H1 (cell line): Measurements from ENCODE around the gene AGRN. TPM values are rescaled to one million over a fixed set of nuclear protein-coding genes. Genes with fewer than 3 reads are reported as not detected.
A peak's percentile ranks its signal among the peaks of the same experiment; 100 is the strongest.

ENCODE experiments used
- CTCF ChIA-PET: fragments of 300-600 bp; sonication (Branson Sonifier 250); formaldehyde crosslinking; loops from one replicate; lab custom pipeline; 2021; ENCODE audit not compliant: partially characterized antibody; lab: Charles Lee
- POLR2A ChIA-PET: fragments of 300-600 bp; sonication (Branson Sonifier 250); formaldehyde crosslinking; loops from one replicate; lab custom pipeline; 2021; ENCODE audit warnings: inconsistent platforms; ENCODE audit not compliant: partially characterized antibody; lab: Charles Lee
- DNase-seq, 2 experiments: peaks; one replicate each; pipeline versions ENCODE4 v3.0.0 to v3.0.0-alpha.2; 2010 to 2022; ENCODE audit warnings: low spot score in 2 of 2, low read depth in 1 of 2, mixed read lengths in 1 of 2
- FAIRE-seq: peaks from 2 replicates; lab custom pipeline; 2011; peaks lifted over from hg19 to GRCh38; lab: Jason Lieb, UNC
- H2AFZ ChIP-seq: 2 replicates; pipeline ENCODE4 v1.8.1; 2012; ENCODE audit warnings: low read length, inconsistent platforms
- H2AK5ac ChIP-seq: 2 replicates; pipeline ENCODE4 v1.6.1; 2013; ENCODE audit warnings: low read depth, low read length
- H2BK120ac ChIP-seq: replicated peaks from 2 replicates; pipeline ENCODE3; 2013; ENCODE audit warnings: low read depth, low read length, inconsistent platforms
- H2BK12ac ChIP-seq: 2 replicates; pipeline ENCODE4 v1.6.1; 2013; ENCODE audit warnings: low read depth, low read length
- H2BK15ac ChIP-seq: 2 replicates; pipeline ENCODE4 v1.6.1; 2013; ENCODE audit warnings: low read length
- H2BK20ac ChIP-seq: 2 replicates; pipeline ENCODE4 v1.6.1; 2013; ENCODE audit warnings: low read length
- H2BK5ac ChIP-seq: 2 replicates; pipeline ENCODE4 v1.6.1; 2013; ENCODE audit warnings: low read depth, low read length
- H3K14ac ChIP-seq: 2 replicates; pipeline ENCODE4 v1.6.1; 2013; ENCODE audit warnings: inconsistent platforms; ENCODE audit not compliant: insufficient read length
- H3K18ac ChIP-seq: 2 replicates; pipeline ENCODE4 v1.6.1; 2013; ENCODE audit warnings: low read length; ENCODE audit errors: extremely low read depth
- H3K23ac ChIP-seq: 2 replicates; pipeline ENCODE4 v1.6.1; 2013; ENCODE audit warnings: inconsistent platforms; ENCODE audit not compliant: insufficient read length
- H3K23me2 ChIP-seq: 2 replicates; pipeline ENCODE4 v1.6.1; 2013; ENCODE audit warnings: low read depth, low read length
- H3K27ac ChIP-seq: 2 replicates; pipeline ENCODE4 v1.6.1; 2011; ENCODE audit warnings: low read depth, low read length, inconsistent platforms
- H3K27me3 ChIP-seq, 4 experiments: replicated peaks in 1 of 4; 1 replicate in 1 of 4; 2 replicates in 3 of 4; pipeline versions ENCODE4 v1.6.1 to v1.8.1; 2011 to 2013; ENCODE audit warnings: low read length in 3 of 4, mild to moderate bottlenecking in 3 of 4, inconsistent platforms in 2 of 4, mixed read lengths in 2 of 4, moderate library complexity in 1 of 4; ENCODE audit not compliant: control insufficient read depth in 3 of 4, insufficient read depth in 3 of 4; ENCODE audit errors: extremely low read depth in 1 of 4
- H3K36me3 ChIP-seq, 4 experiments: 2 replicates each; pipeline versions ENCODE4 v1.6.1 to v1.8.1; 2011 to 2013; ENCODE audit warnings: mild to moderate bottlenecking in 4 of 4, low read length in 3 of 4, moderate library complexity in 2 of 4, control low read depth in 1 of 4, inconsistent platforms in 1 of 4; ENCODE audit not compliant: insufficient read depth in 4 of 4, control insufficient read depth in 2 of 4
- H3K4ac ChIP-seq: replicated peaks from 2 replicates; pipeline ENCODE3; 2013; ENCODE audit warnings: low read length, low read depth, mixed read lengths, inconsistent platforms; ENCODE audit not compliant: insufficient read length
- H3K4me1 ChIP-seq, 4 experiments: replicated peaks in 1 of 4; 1 replicate in 1 of 4; 2 replicates in 3 of 4; pipeline versions ENCODE4 v1.6.1 to v1.8.1; 2011 to 2013; ENCODE audit warnings: low read length in 3 of 4, inconsistent platforms in 2 of 4, mixed read lengths in 1 of 4; ENCODE audit not compliant: insufficient read depth in 4 of 4, control insufficient read depth in 3 of 4
- H3K4me2 ChIP-seq, 2 experiments: 2 replicates each; pipeline versions ENCODE4 v1.6.1 to v1.8.1; 2011 to 2013; ENCODE audit warnings: low read depth in 2 of 2, low read length in 2 of 2, control low read depth in 1 of 2, inconsistent platforms in 1 of 2, mild to moderate bottlenecking in 1 of 2; ENCODE audit not compliant: insufficient read depth in 1 of 2
- H3K4me3 ChIP-seq, 4 experiments: fragments of 200-600, 300-600 bp in 1 of 4; sonication (generic), shearing (Covaris generic), sonication (Bioruptor Twin) in 1 of 4; 2 replicates each; pipeline versions ENCODE4 v1.5.1 to v1.8.1; 2011 to 2016; ENCODE audit warnings: low read length in 4 of 4, low read depth in 3 of 4, control low read depth in 2 of 4, inconsistent platforms in 2 of 4, mild to moderate bottlenecking in 2 of 4, mixed read lengths in 1 of 4, moderate library complexity in 1 of 4; ENCODE audit not compliant: insufficient read depth in 2 of 4; ENCODE audit errors: extremely low read depth in 1 of 4
- H3K56ac ChIP-seq: replicated peaks from 2 replicates; pipeline ENCODE3; 2013; ENCODE audit warnings: low read depth, mild to moderate bottlenecking, mixed read lengths, low read length, inconsistent platforms; ENCODE audit not compliant: insufficient read length
- H3K79me1 ChIP-seq: 2 replicates; pipeline ENCODE4 v1.6.1; 2013; ENCODE audit warnings: low read depth, low read length, control low read depth
- H3K79me2 ChIP-seq, 2 experiments: 2 replicates each; pipeline versions ENCODE4 v1.6.1 to v1.8.1; 2012 to 2013; ENCODE audit warnings: low read length in 2 of 2, mild to moderate bottlenecking in 2 of 2, inconsistent platforms in 1 of 2; ENCODE audit not compliant: insufficient read depth in 2 of 2, control insufficient read depth in 1 of 2
- H3K9ac ChIP-seq, 4 experiments: replicated peaks in 1 of 4; 1 replicate in 1 of 4; 2 replicates in 3 of 4; pipeline versions ENCODE4 v1.6.1 to v1.8.1; 2011 to 2013; ENCODE audit warnings: low read depth in 3 of 4, low read length in 3 of 4, control low read depth in 2 of 4, mild to moderate bottlenecking in 2 of 4, moderate library complexity in 2 of 4, inconsistent platforms in 1 of 4; ENCODE audit errors: extremely low read depth in 1 of 4
- H3K9me3 ChIP-seq, 2 experiments: 2 replicates each; pipeline versions ENCODE4 v1.6.1 to v1.8.1; 2012 to 2013; ENCODE audit warnings: mild to moderate bottlenecking in 2 of 2, moderate library complexity in 2 of 2, control low read depth in 1 of 2, inconsistent platforms in 1 of 2, low read depth in 1 of 2, low read length in 1 of 2, mixed read lengths in 1 of 2; ENCODE audit not compliant: insufficient read depth in 2 of 2
- H4K20me1 ChIP-seq, 2 experiments: replicated peaks in 1 of 2; 2 replicates each; pipeline versions ENCODE3 to v1.8.1; 2011 to 2013; ENCODE audit warnings: inconsistent platforms in 2 of 2, low read length in 2 of 2, mild to moderate bottlenecking in 1 of 2; ENCODE audit not compliant: insufficient read depth in 2 of 2, control insufficient read depth in 1 of 2
- H4K5ac ChIP-seq: 2 replicates; pipeline ENCODE4 v1.6.1; 2013; ENCODE audit warnings: low read length, low read depth, mixed read lengths, inconsistent platforms; ENCODE audit not compliant: insufficient read length
- H4K8ac ChIP-seq: 2 replicates; pipeline ENCODE4 v1.8.0; 2013; ENCODE audit warnings: mild to moderate bottlenecking, moderate library complexity, low read length, inconsistent platforms; ENCODE audit not compliant: insufficient read depth; ENCODE audit errors: extremely low read depth
- H4K91ac ChIP-seq: replicated peaks from 2 replicates; pipeline ENCODE3; 2013; ENCODE audit warnings: low read length, mixed read lengths, inconsistent platforms; ENCODE audit not compliant: insufficient read length
- BACH1 ChIP-seq: IDR thresholded peaks from 2 replicates; pipeline ENCODE4 v1.6.1; 2012; ENCODE audit warnings: low read length, improper control_type of control experiment
- CHD2 ChIP-seq: IDR thresholded peaks from 2 replicates; pipeline ENCODE4 v1.6.1; 2012; ENCODE audit warnings: low read length, improper control_type of control experiment
- CTBP2 ChIP-seq: IDR thresholded peaks from 2 replicates; pipeline ENCODE4 v1.7.0; 2011; ENCODE audit warnings: borderline replicate concordance, mild to moderate bottlenecking, moderate library complexity, mixed read lengths, low read length; ENCODE audit not compliant: insufficient read depth, insufficient read length
- POLR2A ChIP-seq, 2 experiments: IDR thresholded peaks; 1 replicate in 1 of 2; 2 replicates in 1 of 2; pipeline ENCODE4 v1.6.1; 2011; ENCODE audit warnings: low read depth in 2 of 2, low read length in 2 of 2, mild to moderate bottlenecking in 2 of 2; ENCODE audit errors: control extremely low read depth in 1 of 2
- POLR2AphosphoS5 ChIP-seq: IDR thresholded peaks from 2 replicates; pipeline ENCODE4 v1.6.1; 2011; ENCODE audit warnings: low read depth, low read length
- POU5F1 ChIP-seq: IDR thresholded peaks from 2 replicates; pipeline ENCODE4 v1.6.1; 2011; ENCODE audit warnings: low read depth, mild to moderate bottlenecking, low read length, moderate library complexity
- RBBP5 ChIP-seq: IDR thresholded peaks from 2 replicates; pipeline ENCODE4 v1.7.1; 2012; ENCODE audit warnings: low read depth, mild to moderate bottlenecking, inconsistent platforms, low read length, moderate library complexity, borderline replicate concordance
- TAF1 ChIP-seq: IDR thresholded peaks from 2 replicates; pipeline ENCODE4 v1.6.1; 2011; ENCODE audit warnings: mild to moderate bottlenecking, low read depth, low read length
- WGBS, 2 experiments: shearing (Covaris generic) in 1 of 2; methylation state at CpG; one replicate each; pipeline versions ENCODE4 v1.1.6 to v1.1.7; 2013 to 2015; ENCODE audit warnings: low lambda C conversion rate in 2 of 2, mixed read lengths in 2 of 2, inconsistent platforms in 1 of 2, low coverage in 1 of 2, missing lambda C conversion rate in 1 of 2; ENCODE audit not compliant: insufficient replicate concordance in 2 of 2, insufficient coverage in 1 of 2, insufficient read length in 1 of 2; ENCODE audit errors: extremely low coverage in 1 of 2, missing lambda C conversion rate in 1 of 2; 5-methylcytosine and 5-hydroxymethylcytosine counted together
- polyA plus RNA-seq, 7 experiments: library from polyadenylated mRNA; depleted of rRNA in 3 of 7; stranded (reverse) in 5 of 7; unstranded in 2 of 7; fragments of >200 nt in 5 of 7; fragments of 200-250 nt in 2 of 7; gene quantifications; 1 replicate in 5 of 7; 2 replicates in 1 of 7; 4 replicates in 1 of 7; pipeline versions ENCODE4 v1.2.1 to v1.2.3, GENCODE V29; 2011 to 2013; ENCODE audit warnings: missing spikeins in 2 of 7, mixed read lengths in 2 of 7
- total RNA-seq: library from RNA; stranded (reverse); fragmentation: NEBNext Ultra II Directional; extraction: Animal tissue kit (Norgen Biotek cat#: 25700); gene quantifications from 2 replicates; pipeline ENCODE4 v1.2.1, GENCODE V29; 2021

AGRN gene
- total and polyA plus RNA-seq, 2 of the 8 experiments (the other 6 are each of a cell fraction or from before 2014, with no cell fraction given), result 52.3 to 155 TPM

DNA sequence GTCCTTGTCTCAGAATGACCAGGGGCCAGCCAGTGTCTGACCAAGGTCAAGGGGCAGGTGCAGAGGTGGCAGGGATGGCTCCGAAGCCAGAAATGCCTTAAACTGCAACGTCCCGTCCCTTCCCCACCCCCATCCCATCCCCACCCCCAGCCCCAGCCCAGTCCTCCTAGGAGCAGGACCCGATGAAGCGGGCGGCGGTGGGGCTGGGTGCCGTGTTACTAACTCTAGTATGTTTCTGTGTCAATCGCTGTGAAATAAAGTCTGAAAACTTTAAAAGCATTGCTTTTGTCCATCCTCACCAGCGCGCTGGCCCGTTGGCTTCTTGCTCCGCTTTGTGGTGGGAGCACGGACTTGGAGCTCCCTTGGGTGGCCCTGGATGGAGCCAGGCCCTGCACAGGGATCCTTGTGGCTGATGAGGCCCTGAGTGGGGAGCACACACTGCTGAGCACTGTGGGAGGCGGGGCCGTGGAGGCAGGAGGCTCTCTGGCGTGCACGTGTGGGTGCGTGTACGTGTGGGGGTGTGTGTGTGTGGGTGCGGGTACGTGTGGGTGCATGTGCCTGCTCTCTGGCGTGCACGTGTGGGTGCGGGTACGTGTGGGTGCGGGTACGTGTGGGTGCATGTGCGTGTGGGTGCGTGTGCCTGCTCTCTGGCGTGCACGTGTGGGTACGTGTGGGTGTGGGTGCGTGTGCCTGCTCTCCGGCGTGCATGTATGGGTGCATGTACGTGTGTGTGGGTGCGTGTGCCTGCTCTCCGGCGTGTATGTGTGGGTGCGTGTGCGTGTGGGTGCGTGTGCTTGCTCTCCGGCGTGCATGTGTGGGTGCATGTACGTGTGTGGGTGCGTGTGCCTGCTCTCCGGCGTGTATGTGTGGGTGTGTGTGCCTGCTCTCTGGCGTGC, 36.2 kb downstream of the AGRN start:
- whole genome bisulfite sequencing, 2 experiments, result 90% methylated on average over 34 of the region's 50 CpGs; no CpG with 5 or more reads in 1 of the 2 experiments
- H3K4me1 ChIP-seq, result peaks cover 0 to 9% (median 6%) of the 10 kb centered on the region in 4 experiments; a peak in 5 of 7 replicates
- DNase-seq (no peak), FAIRE-seq (no peak)
- H3K79me2 ChIP-seq, result no peaks in the 10 kb centered on the region
- H3K27me3 ChIP-seq, result peaks cover 6 to 28% (median 20%) of the 10 kb centered on the region in 4 experiments
- peaks cover 0 to 24% of the 10 kb centered on the region in 2 experiments for H4K20me1 ChIP-seq
- H3K9me3 ChIP-seq, result no peaks in the 10 kb centered on the region
- TF ChIP-seq CTBP2, result no peak
- no peak for TF ChIP-seq BACH1
- TF ChIP-seq POLR2AphosphoS5, result peak; percentile 40; the same call in 1 of the 2 replicates
- TF ChIP-seq RBBP5, result no peak
- no peak for TF ChIP-seq POLR2A (IDR thresholded peaks at IDR 0.05; ENCODE audit: control extremely low read depth in 1 of 2, low read depth in 2 of 2, low read length in 2 of 2)
- no peak for TF ChIP-seq TAF1
- TF ChIP-seq POU5F1, result no peak
- TF ChIP-seq CHD2, result no peak
- no peak overlapping the region for H3K18ac ChIP-seq
- H3K27ac ChIP-seq, result no peak overlapping the region
- no peak overlapping the region for H2BK5ac ChIP-seq
- H4K91ac ChIP-seq, result no peak overlapping the region
- H3K4me2 ChIP-seq, result no peak overlapping the region
- peaks cover 2 to 38% (median 24%) of the 10 kb centered on the region in 4 experiments; a peak in 6 of 8 replicates for H3K36me3 ChIP-seq
- peaks cover 7% of the 10 kb centered on the region; the same call in 1 of the 2 replicates for H3K23me2 ChIP-seq
- H3K56ac ChIP-seq, result no peak overlapping the region
- H2AFZ ChIP-seq, result no peak overlapping the region
- no peak overlapping the region for H2BK20ac ChIP-seq
- CTCF ChIA-PET, result interaction anchor here (1.1 to 10.2 kb wide), 3 partner anchors 7 to 72 kb away, joined by 3 to 70 read pairs (median 37); no protein-coding TSS in a partner anchor
- no peak overlapping the region for H3K4ac ChIP-seq
- H2BK120ac ChIP-seq, result no peak overlapping the region
- peaks cover 5% of the 10 kb centered on the region; the same call in 1 of the 2 replicates for H3K79me1 ChIP-seq
- H2BK15ac ChIP-seq, result no peak overlapping the region
- 0 out of 2 replicates have a peak overlapping the region, but pooled peaks have one; percentile 3 for H2AK5ac ChIP-seq
- H3K23ac ChIP-seq, result no peak overlapping the region
- H4K5ac ChIP-seq, result no peak overlapping the region
- no peak overlapping the region for H3K9ac ChIP-seq
- POLR2A ChIA-PET, result interaction anchor here (0.9 to 6.9 kb wide), 14 partner anchors 8 to 254 kb away, joined by 3 to 70 read pairs (median 4); partner anchors contain the start of gene PERM1
- H3K14ac ChIP-seq, result no peak overlapping the region
- 0 out of 2 replicates have a peak overlapping the region, but pooled peaks have one; percentile 1 for H2BK12ac ChIP-seq
- H4K8ac ChIP-seq, result no peak overlapping the region
- H3K4me3 ChIP-seq, result no peak overlapping the region
